GM12878 (cell line): ENCODE data around the gene MAML3. TPM values are rescaled to one million over a fixed set of nuclear protein-coding genes. Genes with fewer than 3 reads are reported as not detected.
A peak's percentile ranks its signal among the peaks of the same experiment; 100 is the strongest.

Source experiments
- ATAC-seq: fragments of 200-7000 bp; cut with Tn5 transposase; 3 replicates; pipeline ENCODE4 v1.9.1; 2020; ENCODE audit warnings: mild to moderate bottlenecking, moderate library complexity
- BruUV-seq: library from RNA; stranded (reverse); fragments of 400-500 nt; replicated peaks from 2 replicates; lab custom pipeline; 2021; lab: Mats Ljungman, UMichigan
- CTCF ChIA-PET: fragments of 300-600 bp; sonication (Branson Sonifier 250); formaldehyde crosslinking; extraction: SDS; loops from one replicate; lab custom pipeline; 2021; ENCODE audit warnings: inconsistent platforms; lab: Yijun Ruan, JAX
- POLR2A ChIA-PET: fragments of 350-600 bp; formaldehyde crosslinking; extraction: SDS; loops from one replicate; lab custom pipeline; 2021; ENCODE audit warnings: inconsistent platforms; lab: Charles Lee
- RAD21 ChIA-PET: fragments of 300-600 bp; sonication (Branson Sonifier 250); formaldehyde crosslinking; loops from one replicate; lab custom pipeline; 2023; ENCODE audit warnings: antibody characterized with exemption; ENCODE audit not compliant: unreplicated experiment; lab: Charles Lee
- SMC1A ChIA-PET: fragments of 300-600 bp; sonication (Branson Sonifier 250); formaldehyde crosslinking; loops from one replicate; lab custom pipeline; 2023; ENCODE audit not compliant: unreplicated experiment, uncharacterized antibody; lab: Charles Lee
- DNase-seq: peaks from one replicate; pipeline ENCODE4 v3.0.0-alpha.2; 2011; ENCODE audit warnings: low read depth, low spot score
- FAIRE-seq: peaks from 3 replicates; lab custom pipeline; 2011; peaks lifted over from hg19 to GRCh38; lab: Jason Lieb, UNC
- H2AFZ ChIP-seq: 2 replicates; pipeline ENCODE4 v1.6.0; 2011; ENCODE audit warnings: low read depth, low read length, control low read depth; ENCODE audit not compliant: control insufficient read depth
- H3K27ac ChIP-seq: 2 replicates; pipeline ENCODE4 v1.5.1; 2011; ENCODE audit warnings: control low read depth; ENCODE audit not compliant: control insufficient read depth, insufficient read depth
- H3K27me3 ChIP-seq, 2 experiments: replicated peaks in 1 of 2; 2 replicates each; pipeline versions ENCODE4 v1.6.0 to v1.6.1; 2011; ENCODE audit warnings: low read length in 1 of 2; ENCODE audit not compliant: control insufficient read depth in 2 of 2, insufficient read depth in 2 of 2
- H3K36me3 ChIP-seq, 2 experiments: 2 replicates each; pipeline ENCODE4 v1.5.1; 2011; ENCODE audit warnings: low read length in 1 of 2; ENCODE audit not compliant: control insufficient read depth in 2 of 2, insufficient read depth in 2 of 2
- H3K4me1 ChIP-seq: 2 replicates; pipeline ENCODE4 v1.6.1; 2011; ENCODE audit warnings: mild to moderate bottlenecking, low read length, moderate library complexity, mixed read lengths; ENCODE audit not compliant: control insufficient read depth, insufficient read depth
- H3K4me2 ChIP-seq: 2 replicates; pipeline ENCODE4 v1.6.0; 2011; ENCODE audit warnings: control low read depth; ENCODE audit not compliant: control insufficient read depth, insufficient read depth
- H3K4me3 ChIP-seq: fragments of 200-600 bp; sonication (generic); 2 replicates; pipeline ENCODE4 v1.5.1; 2016
- H3K79me2 ChIP-seq: 2 replicates; pipeline ENCODE4 v1.6.0; 2011; ENCODE audit warnings: low read length; ENCODE audit not compliant: control insufficient read depth, insufficient read depth
- H3K9ac ChIP-seq: 2 replicates; pipeline ENCODE4 v1.8.0; 2011; ENCODE audit warnings: low read length, control low read depth, mixed read lengths; ENCODE audit not compliant: control insufficient read depth, insufficient read depth
- H3K9me3 ChIP-seq: replicated peaks from 3 replicates; pipeline ENCODE4 v1.5.1; 2011; ENCODE audit warnings: mild to moderate bottlenecking, low read length; ENCODE audit not compliant: control insufficient read depth, insufficient read depth
- H4K20me1 ChIP-seq: 2 replicates; pipeline ENCODE4 v1.6.0; 2011; ENCODE audit not compliant: control insufficient read depth, insufficient read depth
- HSF1 ChIP-seq: fragments of 150-350 bp; IDR thresholded peaks from 2 replicates; pipeline ENCODE4 v1.6.1; 2014; ENCODE audit warnings: mild to moderate bottlenecking, low read depth, low read length
- RAD21 ChIP-seq: IDR thresholded peaks from 2 replicates; pipeline ENCODE4 v1.6.1; 2011; ENCODE audit warnings: mild to moderate bottlenecking, low read depth, low read length, moderate library complexity; ENCODE audit not compliant: insufficient read depth
- SMC3 ChIP-seq: IDR thresholded peaks from 2 replicates; pipeline ENCODE4 v1.6.1; 2011; ENCODE audit warnings: low read length, improper control_type of control experiment, borderline replicate concordance
- SUZ12 ChIP-seq: fragments of 200-600 bp; sonication (generic); IDR thresholded peaks from one replicate; pipeline ENCODE4 v1.6.1; 2018; ENCODE audit warnings: antibody characterized with exemption, mild to moderate bottlenecking; ENCODE audit not compliant: unreplicated experiment
- ZNF274 ChIP-seq: IDR thresholded peaks from one replicate; pipeline ENCODE4 v1.8.0; 2011; ENCODE audit not compliant: insufficient read length, insufficient read depth
- whole genome bisulfite sequencing: methylation state at CpG from one replicate; pipeline ENCODE4 v1.1.6; 2016; ENCODE audit warnings: low lambda C conversion rate; ENCODE audit not compliant: insufficient replicate concordance, insufficient coverage; ENCODE audit errors: missing lambda C conversion rate; 5-methylcytosine and 5-hydroxymethylcytosine counted together
- in situ Hi-C: fragments of 300-500 bp; cut with MboI; formaldehyde crosslinking; loops from 9 replicates; pipeline ENCODE4 v1.14.3; 2018; ENCODE audit warnings: mixed read lengths
- intact Hi-C: fragments of 100-400 bp; cut with micrococcal nuclease; formaldehyde crosslinking; loops from one replicate; pipeline ENCODE4 v1.14.2; 2022; ENCODE audit not compliant: unreplicated experiment
- polyA plus RNA-seq, 11 experiments: library from polyadenylated mRNA; depleted of rRNA in 4 of 11; unstranded in 6 of 11; stranded (reverse) in 5 of 11; fragments of >200 nt; fragmentation: Nextera tagmentation in 4 of 11; fragmentation: Illumina TruSeq in 1 of 11; extraction: Ambion mirVana in 4 of 11; extraction: Trizol in 1 of 11; gene quantifications; 1 replicate in 1 of 11; 2 replicates in 10 of 11; pipeline versions ENCODE4 v1.2.1 to v1.2.3, GENCODE V29; 2011 to 2016; ENCODE audit warnings: inconsistent platforms in 2 of 11, missing spikeins in 2 of 11, low read depth in 1 of 11
- total RNA-seq, 4 experiments: library from RNA; depleted of rRNA in 3 of 4; stranded (reverse); fragments of >200 nt in 3 of 4; fragmentation: Illumina TruSeq in 1 of 4; extraction: Trizol in 1 of 4; gene quantifications; 2 replicates each; pipeline versions ENCODE4 v1.2.1 to v1.2.3, GENCODE V29; 2013 to 2021
- TF ChIP-seq, protein P1 (sequence below), 3 experiments: IDR thresholded peaks in 2 of 3; conservative IDR thresholded peaks in 1 of 3; 2 replicates each; pipeline ENCODE4 v1.5.1; 2011; ENCODE audit warnings: low read depth in 3 of 3, low read length in 3 of 3, mild to moderate bottlenecking in 3 of 3, control low read depth in 2 of 3, moderate library complexity in 2 of 3, inconsistent platforms in 1 of 3, mixed read lengths in 1 of 3; ENCODE audit not compliant: control insufficient read depth in 2 of 3, insufficient read depth in 1 of 3; ENCODE audit errors: extremely low read depth in 1 of 3

The MAML3 gene
- total and polyA plus RNA-seq, 10 of the 15 experiments (the other 5 are each of a cell fraction or from before 2014, with no cell fraction given) = under 0.01 to 0.53 (median 0.06) TPM; not detected in 2

DNA sequence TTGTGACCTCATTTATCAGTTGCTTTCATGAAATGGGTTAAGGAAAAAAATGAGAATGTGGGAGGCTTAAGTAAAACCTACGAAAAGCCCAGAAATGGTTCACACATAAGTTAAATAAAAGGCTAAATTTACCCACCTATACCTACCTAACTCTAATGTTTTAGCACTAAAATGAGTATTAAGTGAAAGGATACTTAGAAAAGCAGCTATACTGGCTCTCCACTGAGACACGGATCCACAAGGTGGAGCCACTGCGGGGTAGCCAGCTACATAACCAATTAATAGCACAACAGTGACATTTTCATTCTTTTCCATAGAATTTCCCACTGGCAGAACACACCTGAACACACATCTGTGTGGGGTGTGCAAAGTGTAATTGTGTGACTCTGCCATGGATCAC lies 101.9 kb downstream of the MAML3 start:
- no peaks in the 10 kb centered on the region for H4K20me1 ChIP-seq
- peaks cover 4% of the 10 kb centered on the region; the same call in 1 of the 2 replicates for H3K4me1 ChIP-seq
- no peak overlapping the region for H3K27ac ChIP-seq
- H3K79me2 ChIP-seq = no peaks in the 10 kb centered on the region
- POLR2A ChIA-PET = no interaction called here
- ATAC-seq (peak; percentile 53), FAIRE-seq (no peak), DNase-seq (no peak)
- WGBS = 1% methylated on average over 3 of the region's 3 CpGs
- in situ Hi-C loops (no loop called here), intact Hi-C loops (loop anchor here (2.0 kb wide), 1 partner anchor 201 kb away; no protein-coding TSS in a partner anchor)
- BruUV-seq = no TSS peak
- H2AFZ ChIP-seq = no peak overlapping the region
- H3K4me3 ChIP-seq = no peak overlapping the region
- H3K4me2 ChIP-seq = no peak overlapping the region
- no peak for TF ChIP-seq SUZ12
- peak; percentile 53; the same call in 1 of the 2 replicates for TF ChIP-seq SMC3
- TF ChIP-seq, protein P1, sequence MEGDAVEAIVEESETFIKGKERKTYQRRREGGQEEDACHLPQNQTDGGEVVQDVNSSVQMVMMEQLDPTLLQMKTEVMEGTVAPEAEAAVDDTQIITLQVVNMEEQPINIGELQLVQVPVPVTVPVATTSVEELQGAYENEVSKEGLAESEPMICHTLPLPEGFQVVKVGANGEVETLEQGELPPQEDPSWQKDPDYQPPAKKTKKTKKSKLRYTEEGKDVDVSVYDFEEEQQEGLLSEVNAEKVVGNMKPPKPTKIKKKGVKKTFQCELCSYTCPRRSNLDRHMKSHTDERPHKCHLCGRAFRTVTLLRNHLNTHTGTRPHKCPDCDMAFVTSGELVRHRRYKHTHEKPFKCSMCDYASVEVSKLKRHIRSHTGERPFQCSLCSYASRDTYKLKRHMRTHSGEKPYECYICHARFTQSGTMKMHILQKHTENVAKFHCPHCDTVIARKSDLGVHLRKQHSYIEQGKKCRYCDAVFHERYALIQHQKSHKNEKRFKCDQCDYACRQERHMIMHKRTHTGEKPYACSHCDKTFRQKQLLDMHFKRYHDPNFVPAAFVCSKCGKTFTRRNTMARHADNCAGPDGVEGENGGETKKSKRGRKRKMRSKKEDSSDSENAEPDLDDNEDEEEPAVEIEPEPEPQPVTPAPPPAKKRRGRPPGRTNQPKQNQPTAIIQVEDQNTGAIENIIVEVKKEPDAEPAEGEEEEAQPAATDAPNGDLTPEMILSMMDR (IDR thresholded peaks at IDR 0.05 in 2 of 3, conservative IDR thresholded peaks at IDR 0.05 in 1 of 3; ENCODE audit: control insufficient read depth in 2 of 3, extremely low read depth in 1 of 3, insufficient read depth in 1 of 3, low read depth in 3 of 3, low read length in 3 of 3) = peak; percentile 45 to 49 (median 47)
- TF ChIP-seq RAD21 = 0 out of 2 replicates have a peak, but pooled peaks have one; percentile 27
- TF ChIP-seq ZNF274 = no peak
- no peak for TF ChIP-seq HSF1
- CTCF ChIA-PET = interaction anchor here (0.7 to 3.0 kb wide), 11 partner anchors 18 to 528 kb away, joined by 3 to 16 read pairs (median 4); no protein-coding TSS in a partner anchor
- peaks cover 0 to 9% of the 10 kb centered on the region in 2 experiments; a peak in 2 of 4 replicates for H3K27me3 ChIP-seq
- no peaks in the 10 kb centered on the region for H3K36me3 ChIP-seq
- H3K9me3 ChIP-seq = no peaks in the 10 kb centered on the region
- H3K9ac ChIP-seq = no peak overlapping the region
- RAD21 ChIA-PET = interaction anchor here (1.2 to 1.6 kb wide), 3 partner anchors 126 to 317 kb away, joined by 3 to 14 read pairs (median 3); no protein-coding TSS in a partner anchor
- SMC1A ChIA-PET = interaction anchor here (0.9 to 2.3 kb wide), 6 partner anchors 127 to 556 kb away, joined by 3 to 6 read pairs (median 3); no protein-coding TSS in a partner anchor
